Spleen (tissue), 7 donors: ENCODE data around the gene SCN1B.

Experiments
- POLR2A ChIP-seq, 3 donors: fragments of 450-650 bp; IDR thresholded peaks; one replicate each; pipeline ENCODE4 v1.5.1; 2017; ENCODE audit warnings: antibody characterized with exemption in 3 of 3, mild to moderate bottlenecking in 1 of 3
- TF ChIP-seq, protein P1 (sequence below), 11 experiments: fragments of 200-600 bp in 7 of 11; fragments of 450-650 bp in 4 of 11; sonication (generic) in 4 of 11; IDR thresholded peaks in 8 of 11; conservative IDR thresholded peaks in 3 of 11; 1 replicate in 7 of 11; 2 replicates in 4 of 11; pipeline versions ENCODE4 v1.4.0 to v1.8.0; 2016 to 2021; ENCODE audit warnings: antibody characterized with exemption in 11 of 11, inconsistent platforms in 4 of 11, mild to moderate bottlenecking in 1 of 11
- donor health status: DM: no; HTN: no; CAD: no; lungs with moderate emphysema.
- donor health status: DM: no; HTN: no; CAD: no.
- donor health status: DM: no; HTN: no; CAD: no.

DNA sequence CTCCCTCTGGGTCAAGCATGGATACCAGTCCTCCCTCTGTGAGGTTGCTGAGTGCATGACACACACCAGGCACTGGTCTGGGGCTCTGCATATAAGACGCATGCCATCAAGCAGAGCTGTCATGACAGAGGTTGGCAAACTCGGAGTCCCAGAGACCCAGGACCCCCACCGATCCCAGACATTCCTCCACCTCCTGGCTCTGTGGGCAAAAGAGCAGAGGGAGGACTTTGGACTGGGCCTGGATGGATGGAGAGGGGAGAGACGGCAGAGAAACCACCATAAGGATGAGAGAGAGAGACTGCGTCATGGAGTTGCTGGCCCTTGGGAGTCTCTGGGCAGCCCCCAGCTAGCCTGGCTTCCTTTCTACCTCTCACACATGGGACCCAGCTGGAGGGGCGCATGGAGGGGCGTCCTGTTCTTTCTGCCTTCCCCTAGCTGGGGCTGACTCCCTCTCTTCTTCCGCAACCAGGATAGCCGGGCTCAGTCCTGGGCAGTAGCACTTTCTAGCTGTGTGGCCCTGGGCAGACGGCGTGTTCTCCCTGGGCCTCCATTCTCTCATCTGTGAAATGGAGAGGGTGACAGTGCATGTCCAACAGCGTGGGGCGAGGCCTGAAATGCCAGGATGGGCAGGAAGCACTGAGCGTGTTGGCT is 12.8 kb downstream of the SCN1B start:
- TF ChIP-seq, protein P1, sequence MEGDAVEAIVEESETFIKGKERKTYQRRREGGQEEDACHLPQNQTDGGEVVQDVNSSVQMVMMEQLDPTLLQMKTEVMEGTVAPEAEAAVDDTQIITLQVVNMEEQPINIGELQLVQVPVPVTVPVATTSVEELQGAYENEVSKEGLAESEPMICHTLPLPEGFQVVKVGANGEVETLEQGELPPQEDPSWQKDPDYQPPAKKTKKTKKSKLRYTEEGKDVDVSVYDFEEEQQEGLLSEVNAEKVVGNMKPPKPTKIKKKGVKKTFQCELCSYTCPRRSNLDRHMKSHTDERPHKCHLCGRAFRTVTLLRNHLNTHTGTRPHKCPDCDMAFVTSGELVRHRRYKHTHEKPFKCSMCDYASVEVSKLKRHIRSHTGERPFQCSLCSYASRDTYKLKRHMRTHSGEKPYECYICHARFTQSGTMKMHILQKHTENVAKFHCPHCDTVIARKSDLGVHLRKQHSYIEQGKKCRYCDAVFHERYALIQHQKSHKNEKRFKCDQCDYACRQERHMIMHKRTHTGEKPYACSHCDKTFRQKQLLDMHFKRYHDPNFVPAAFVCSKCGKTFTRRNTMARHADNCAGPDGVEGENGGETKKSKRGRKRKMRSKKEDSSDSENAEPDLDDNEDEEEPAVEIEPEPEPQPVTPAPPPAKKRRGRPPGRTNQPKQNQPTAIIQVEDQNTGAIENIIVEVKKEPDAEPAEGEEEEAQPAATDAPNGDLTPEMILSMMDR (IDR thresholded peaks at IDR 0.05 in 8 of 11, conservative IDR thresholded peaks at IDR 0.05 in 3 of 11): no peak
- no peak for TF ChIP-seq POLR2A (IDR thresholded peaks at IDR 0.05)
